Tibial nerve (tissue), 4 donors: ENCODE data around the gene RNF220. TPM values are rescaled to one million over a fixed set of nuclear protein-coding genes. Genes with fewer than 3 reads are reported as not detected.
"Not testable (repeated sequence)": the region's sequence is repeated elsewhere in the genome, so short reads cannot be mapped to it uniquely, and the experiment has no call there.

Source experiments
- DNase-seq, 2 donors: peaks; one replicate each; pipeline ENCODE4 v3.0.0-alpha.2; 2019; ENCODE audit warnings: low spot score in 2 of 2
- H3K27ac ChIP-seq, 4 donors: fragments of 200-600 bp; sonication (generic) in 3 of 4; one replicate each; pipeline ENCODE4 v1.5.1; 2017 to 2019; ENCODE audit warnings: mild to moderate bottlenecking in 1 of 4
- H3K27me3 ChIP-seq, 2 donors: fragments of 200-600 bp; sonication (generic) in 1 of 2; one replicate each; pipeline versions ENCODE4 v1.5.1 to v1.6.0; 2017 to 2019
- H3K36me3 ChIP-seq, 3 donors: fragments of 200-600 bp; sonication (generic); one replicate each; pipeline ENCODE4 v1.5.1; 2018 to 2019
- H3K4me1 ChIP-seq, 4 donors: fragments of 200-600 bp; sonication (generic) in 3 of 4; one replicate each; pipeline ENCODE4 v1.5.1; 2017 to 2019
- H3K4me3 ChIP-seq, 4 donors: fragments of 200-600 bp; sonication (generic) in 3 of 4; one replicate each; pipeline ENCODE4 v1.5.1; 2017 to 2019; ENCODE audit warnings: mild to moderate bottlenecking in 1 of 4, moderate library complexity in 1 of 4
- H3K9me3 ChIP-seq, 4 donors: fragments of 200-600 bp; sonication (generic) in 3 of 4; one replicate each; pipeline ENCODE4 v1.5.1; 2017 to 2019
- CTCF ChIP-seq, 5 experiments: fragments of 200-600 bp in 3 of 5; fragments of 450-650 bp in 2 of 5; sonication (generic) in 3 of 5; IDR thresholded peaks; one replicate each; pipeline ENCODE4 v1.5.1; 2016 to 2019; ENCODE audit warnings: antibody characterized with exemption in 5 of 5, mild to moderate bottlenecking in 3 of 5, moderate library complexity in 2 of 5
- EP300 ChIP-seq, 2 donors: sonication (generic); formaldehyde crosslinking; IDR thresholded peaks; one replicate each; pipeline ENCODE4 v1.6.1; 2017; ENCODE audit warnings: antibody characterized with exemption in 2 of 2, mild to moderate bottlenecking in 1 of 2
- POLR2A ChIP-seq, 2 donors: fragments of 450-650 bp; IDR thresholded peaks; one replicate each; pipeline ENCODE4 v1.6.1; 2017; ENCODE audit warnings: antibody characterized with exemption in 2 of 2, mild to moderate bottlenecking in 2 of 2, moderate library complexity in 2 of 2
- WGBS, 2 donors: methylation state at CpG; one replicate each; pipeline ENCODE4 v1.1.5; 2018; 5-methylcytosine and 5-hydroxymethylcytosine counted together
- small RNA-seq: library from RNA; depleted of rRNA; stranded (forward); fragments of <200 nt; gene quantifications from one replicate; pipeline ENCODE3, GENCODE V24; 2016
- total RNA-seq, 4 donors: library from RNA; depleted of rRNA; stranded (reverse); fragments of >200 nt; gene quantifications; one replicate each; pipeline ENCODE4 v1.1.0, GENCODE V29; 2016

The RNF220 gene
- total RNA-seq, 4 donors from 2014 or later = 110 to 151 (median 114) TPM

DNA sequence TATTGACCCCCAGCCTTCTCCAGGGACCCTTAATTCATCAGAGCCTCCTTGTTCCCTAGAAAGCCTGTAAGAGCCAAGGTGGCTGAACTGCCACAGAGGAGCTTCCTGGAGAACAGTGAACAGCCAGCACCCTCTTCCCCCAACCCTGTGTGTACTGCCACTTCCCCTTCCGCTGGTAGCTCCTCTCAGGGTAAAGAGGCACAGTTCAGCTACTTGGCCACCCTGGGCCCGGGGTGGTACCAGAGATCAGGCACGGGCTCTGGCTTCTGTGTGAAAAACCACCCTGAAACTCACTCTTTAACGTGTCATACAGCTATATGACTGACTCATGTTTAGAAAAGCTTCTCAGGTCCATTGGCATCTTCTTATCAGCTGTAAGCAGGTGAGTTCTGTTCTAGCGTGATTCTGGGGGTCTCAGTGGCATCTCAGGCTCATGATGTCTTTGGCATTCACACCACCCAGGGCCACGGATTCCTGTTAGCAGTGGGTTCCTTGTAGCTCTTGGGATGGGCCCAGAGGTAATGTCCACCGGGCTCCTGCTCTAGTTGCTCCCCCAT is 291.8 kb downstream of the RNF220 start:
- 68 to 79% methylated on average over 7 of the region's 7 CpGs for WGBS, 2 donors
- no peak for DNase-seq
- TF ChIP-seq EP300 (IDR thresholded peaks at IDR 0.05) (no peak), POLR2A (IDR thresholded peaks at IDR 0.05) (no peak), CTCF (IDR thresholded peaks at IDR 0.05) (no peak)
- Histone ChIP-seq H3K36me3 (peaks cover 0 to 11% (median 0%) of the 10 kb centered on the region in 3 donors), H3K4me1 (no peaks in the 10 kb centered on the region), H3K27ac (no peak overlapping the region), H3K9me3 (no peaks in the 10 kb centered on the region), H3K4me3 (no peak overlapping the region), H3K27me3 (no peaks in the 10 kb centered on the region)

GRCh38 chr1:44698138-44698537 is 293.1 kb downstream of the RNF220 start:
- 92% methylated on average over 3 of the region's 3 CpGs for WGBS, 2 donors

DNA sequence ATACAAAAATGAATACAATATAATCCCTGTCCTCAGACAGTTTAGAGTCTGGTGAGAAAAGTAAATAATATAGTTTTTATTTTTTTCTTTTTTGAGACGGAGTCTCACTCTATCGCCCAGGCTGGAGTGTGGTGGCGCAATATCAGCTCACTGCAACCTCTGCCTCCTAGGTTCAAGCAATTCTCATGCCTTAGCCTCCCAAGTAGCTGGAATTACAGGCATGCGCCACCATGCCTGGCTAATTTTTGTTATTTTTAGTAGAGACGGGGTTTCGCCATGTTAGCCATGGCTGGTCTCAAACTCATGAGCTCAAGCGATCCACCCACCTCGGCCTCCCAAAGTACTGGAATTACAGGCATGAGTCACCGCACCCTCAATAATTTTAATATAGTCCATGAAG is 294.3 kb downstream of the RNF220 start:
- not testable (repeated sequence) for DNase-seq, H3K4me3 ChIP-seq, H3K27ac ChIP-seq, H3K27me3 ChIP-seq, H3K4me1 ChIP-seq, H3K9me3 ChIP-seq, H3K36me3 ChIP-seq
- 82 to 87% methylated on average over 9 of the region's 9 CpGs for WGBS, 2 donors

More at GRCh38 chr1:44698138-44698537, 293.1 kb downstream of the RNF220 start:
- H3K9me3 ChIP-seq = no peaks in the 10 kb centered on the region
- no peak for DNase-seq
- TF ChIP-seq EP300 (IDR thresholded peaks at IDR 0.05) (no peak), CTCF (IDR thresholded peaks at IDR 0.05) (no peak), POLR2A (IDR thresholded peaks at IDR 0.05) (no peak)
- no peaks in the 10 kb centered on the region for H3K4me1 ChIP-seq
- no peaks in the 10 kb centered on the region for H3K27me3 ChIP-seq
- H3K4me3 ChIP-seq = no peak overlapping the region
- peaks cover 0 to 3% (median 0%) of the 10 kb centered on the region in 3 donors for H3K36me3 ChIP-seq
- no peak overlapping the region for H3K27ac ChIP-seq

GRCh38 chr1:44700573-44700972 is 295.5 kb downstream of the RNF220 start:
- 84 to 86% methylated on average over 1 of the region's 1 CpG for WGBS, 2 donors
- Histone ChIP-seq H3K27me3 (no peaks in the 10 kb centered on the region), H3K4me3 (no peak overlapping the region), H3K4me1 (no peaks in the 10 kb centered on the region), H3K9me3 (no peaks in the 10 kb centered on the region), H3K36me3 (no peaks in the 10 kb centered on the region), H3K27ac (no peak overlapping the region)
- TF ChIP-seq POLR2A (IDR thresholded peaks at IDR 0.05) (no peak), CTCF (IDR thresholded peaks at IDR 0.05) (no peak), EP300 (IDR thresholded peaks at IDR 0.05) (no peak)
- no peak for DNase-seq

DNA sequence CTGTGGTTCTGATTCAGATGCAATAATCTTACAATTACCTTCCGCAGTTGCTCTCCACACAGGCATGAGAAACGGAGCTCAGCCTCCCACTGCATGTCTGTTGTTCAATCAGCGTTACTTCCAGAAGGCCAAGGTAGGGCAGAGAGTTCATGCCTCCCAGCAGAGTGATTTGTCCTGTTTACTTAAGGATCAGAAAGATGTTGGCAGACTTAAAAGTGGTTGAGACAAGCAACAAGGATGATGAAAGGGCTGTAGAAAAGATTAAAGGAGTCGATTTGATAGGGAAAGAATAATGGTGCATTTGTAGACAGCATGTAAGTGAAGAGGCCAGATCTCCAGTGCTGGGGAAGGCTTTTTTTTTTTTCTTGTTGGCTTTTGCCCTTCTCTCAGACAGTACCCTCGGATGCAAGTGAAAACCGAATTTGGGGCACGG is 296.1 kb downstream of the RNF220 start:
- Histone ChIP-seq H3K36me3 (no peaks in the 10 kb centered on the region), H3K4me1 (no peaks in the 10 kb centered on the region), H3K4me3 (no peak overlapping the region), H3K9me3 (no peaks in the 10 kb centered on the region), H3K27ac (no peak overlapping the region), H3K27me3 (no peaks in the 10 kb centered on the region)
- TF ChIP-seq POLR2A (IDR thresholded peaks at IDR 0.05) = no peak
- TF ChIP-seq EP300 (IDR thresholded peaks at IDR 0.05) = no peak
- no peak for TF ChIP-seq CTCF (IDR thresholded peaks at IDR 0.05)
- 69 to 73% methylated on average over 7 of the region's 7 CpGs for WGBS, 2 donors
- no peak for DNase-seq

Small RNA genes within 50 kb of the gene (small RNA-seq; reads per million reads assigned to genes)
- not detected for gene MIR5584
- gene RNU6-369P = not detected

Other genes starting within 250 kb of the RNF220 start
- 10 to 100 TPM; 39.8 to 81.2 (median 67.0) TPM for gene DMAP1, start 191.8 kb upstream of the RNF220 start, total RNA-seq
- 10 to 100 TPM; 60.1 to 82.2 (median 66.5) TPM for gene ERI3, start 50.0 kb upstream of the RNF220 start, total RNA-seq